ENCODE measurements around the gene CHD9. TPM values are rescaled to one million over a fixed set of nuclear protein-coding genes. Genes with fewer than 3 reads are reported as not detected.

The CHD9 gene
- total RNA-seq, 3 donors from 2014 or later = 65.4 to 95.9 (median 86.6) TPM

- Histone ChIP-seq H3K36me3 (ENCODE audit: low read depth) (no peaks in the 10 kb centered on the region), H3K4me3 (no peak within 1 kb of the TSS), H3K4me1 (ENCODE audit: low read depth) (peaks cover 39% of the 10 kb centered on the region), H3K9me3 (no peaks in the 10 kb centered on the region)
- no peak for TF ChIP-seq CTCF (IDR thresholded peaks at IDR 0.05)
- peak in 2 of 3 donors; percentile 70 for DNase-seq
- intact Hi-C loops (cut with DNase I, micrococcal nuclease) = loop anchor here (10.0 kb wide), 2 partner anchors 82 to 152 kb away; no protein-coding TSS in a partner anchor
- peak; percentile 67 for ATAC-seq
These were observed 2.0 kb upstream of the CHD9 start, which contains the start of gene CHD9NB for GRCh38 chr16:53052519-53053501. Gene CHD9NB, minus strand, starts transcription at chr16:53052897. Its CDS starts 8,739 bp downstream, at chr16:53044158.

DNA sequence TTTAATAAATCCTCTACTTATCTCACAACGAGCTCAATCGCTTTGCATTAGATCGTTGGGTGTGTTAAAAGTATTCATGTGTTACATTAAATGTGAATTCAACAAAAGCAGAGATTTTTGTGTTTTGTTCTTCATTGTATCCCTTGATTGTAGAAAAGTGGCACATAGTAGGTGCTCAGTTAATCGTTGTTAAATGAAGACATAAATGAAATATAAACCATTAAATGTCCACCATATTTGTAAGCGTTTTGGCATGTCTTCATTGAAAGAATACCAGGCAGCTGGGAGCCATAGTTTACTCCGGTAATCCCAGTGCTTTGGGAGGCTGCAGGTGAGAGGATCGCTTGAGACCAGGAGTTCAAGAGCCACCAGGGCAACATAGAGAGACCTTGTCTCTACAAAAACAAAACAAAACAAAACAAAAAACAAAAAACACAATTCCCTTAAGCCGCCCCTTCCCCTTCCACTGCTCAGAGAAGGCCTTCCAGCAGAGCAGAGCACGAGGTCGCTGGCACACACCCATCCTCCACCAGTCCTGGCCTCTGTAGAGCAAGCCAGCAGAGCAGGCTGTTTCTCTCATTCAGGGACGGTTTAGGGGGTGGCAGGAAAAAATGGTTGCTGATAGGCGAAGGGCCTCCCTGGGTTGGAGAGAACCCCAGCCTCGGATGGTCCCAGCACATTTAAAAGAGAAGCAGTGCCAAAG lies 673 bp upstream of the CHD9 start:
- Histone ChIP-seq H3K4me1 (ENCODE audit: low read depth) (peaks cover 29% of the 10 kb centered on the region), H3K36me3 (ENCODE audit: low read depth) (no peaks in the 10 kb centered on the region), H3K4me3 (peak overlapping the region; percentile 67), H3K9me3 (no peaks in the 10 kb centered on the region)
- DNase-seq (peak; percentile 63 to 73 (median 71)), ATAC-seq (peak; percentile 34)
- no peak for TF ChIP-seq CTCF (IDR thresholded peaks at IDR 0.05)
- intact Hi-C loops (cut with DNase I, micrococcal nuclease) = loop anchor here (10.0 kb wide), 2 partner anchors 81 to 151 kb away; no protein-coding TSS in a partner anchor

GRCh38 chr16:53055541-53056391 lies 975 bp downstream of the CHD9 start:
- Histone ChIP-seq H3K4me1 (ENCODE audit: low read depth) (peaks cover 26% of the 10 kb centered on the region), H3K9me3 (no peaks in the 10 kb centered on the region), H3K4me3 (peak overlapping the region; percentile 67), H3K36me3 (ENCODE audit: low read depth) (no peaks in the 10 kb centered on the region)
- TF ChIP-seq CTCF (IDR thresholded peaks at IDR 0.05) = no peak
- intact Hi-C loops (cut with DNase I, micrococcal nuclease) = loop anchor here (5.0 to 10.0 kb wide), 3 partner anchors 47 to 149 kb away; no protein-coding TSS in a partner anchor
- DNase-seq (peak in 1 of 3 donors; percentile 77), ATAC-seq (peak; percentile 13)

- Histone ChIP-seq H3K9me3 (no peaks in the 10 kb centered on the region), H3K36me3 (ENCODE audit: low read depth) (no peaks in the 10 kb centered on the region), H3K4me3 (no peak overlapping the region), H3K4me1 (ENCODE audit: low read depth) (peaks cover 28% of the 10 kb centered on the region)
- intact Hi-C loops (cut with DNase I, micrococcal nuclease) = loop anchor here (5.0 to 10.0 kb wide), 3 partner anchors 46 to 148 kb away; no protein-coding TSS in a partner anchor
- ATAC-seq (no peak), DNase-seq (no peak)
- no peak for TF ChIP-seq CTCF (IDR thresholded peaks at IDR 0.05)
These were observed 1.6 kb downstream of the CHD9 start for GRCh38 chr16:53056392-53056881.

Data from mucosa of descending colon (tissue), 3 donors.